H1 (cell line): ENCODE measurements around the gene TMEM116. TPM values are rescaled to one million over a fixed set of nuclear protein-coding genes. Genes with fewer than 3 reads are reported as not detected.

ENCODE experiments used
- EGR1 ChIP-seq: IDR thresholded peaks from 2 replicates; pipeline ENCODE4 v1.6.1; 2011; ENCODE audit warnings: low read depth, low read length, borderline replicate concordance
- GABPA ChIP-seq: IDR thresholded peaks from 2 replicates; pipeline ENCODE4 v1.6.1; 2011; ENCODE audit warnings: mild to moderate bottlenecking, low read length, moderate library complexity, borderline replicate concordance; ENCODE audit not compliant: insufficient read depth
- POU5F1 ChIP-seq: IDR thresholded peaks from 2 replicates; pipeline ENCODE4 v1.6.1; 2011; ENCODE audit warnings: low read depth, mild to moderate bottlenecking, low read length, moderate library complexity
- polyA plus RNA-seq, 7 experiments: library from polyadenylated mRNA; depleted of rRNA in 3 of 7; stranded (reverse) in 5 of 7; unstranded in 2 of 7; fragments of >200 nt in 5 of 7; fragments of 200-250 nt in 2 of 7; gene quantifications; 1 replicate in 5 of 7; 2 replicates in 1 of 7; 4 replicates in 1 of 7; pipeline versions ENCODE4 v1.2.1 to v1.2.3, GENCODE V29; 2011 to 2013; ENCODE audit warnings: missing spikeins in 2 of 7, mixed read lengths in 2 of 7
- total RNA-seq: library from RNA; stranded (reverse); fragmentation: NEBNext Ultra II Directional; extraction: Animal tissue kit (Norgen Biotek cat#: 25700); gene quantifications from 2 replicates; pipeline ENCODE4 v1.2.1, GENCODE V29; 2021

TMEM116 gene
- total and polyA plus RNA-seq, 2 of the 8 experiments (the other 6 are each of a cell fraction or from before 2014, with no cell fraction given), result 8.1 to 25.2 TPM

GRCh38 chr12:112004041-112004440 is 8.9 kb downstream of the TMEM116 start (continued):
- TF ChIP-seq POU5F1, result no peak
- TF ChIP-seq GABPA, result no peak
- TF ChIP-seq EGR1, result no peak
